Transverse colon (tissue), 4 donors: ENCODE measurements around the gene NPM1. TPM values are rescaled to one million over a fixed set of nuclear protein-coding genes. Genes with fewer than 3 reads are reported as not detected.
"Not testable (repeated sequence)": the region's sequence is repeated elsewhere in the genome, so short reads cannot be mapped to it uniquely, and the experiment has no call there.

Source experiments
- DNase-seq: peaks from one replicate; pipeline ENCODE4 v3.0.0-alpha.2; 2019
- H3K27ac ChIP-seq, 4 donors: fragments of 200-600 bp; sonication (generic); 2 replicates each; pipeline ENCODE4 v1.5.1; 2016 to 2018; ENCODE audit warnings: inconsistent platforms in 4 of 4
- H3K27me3 ChIP-seq: fragments of 200-600 bp; sonication (generic); 2 replicates; pipeline ENCODE4 v1.5.1; 2017; ENCODE audit warnings: inconsistent platforms
- H3K36me3 ChIP-seq, 4 donors: fragments of 200-600 bp; sonication (generic); 2 replicates each; pipeline ENCODE4 v1.5.1; 2017 to 2019; ENCODE audit warnings: inconsistent platforms in 4 of 4
- H3K4me1 ChIP-seq, 4 donors: fragments of 200-600 bp; sonication (generic); 2 replicates each; pipeline ENCODE4 v1.5.1; 2017 to 2020; ENCODE audit warnings: inconsistent platforms in 4 of 4
- H3K4me3 ChIP-seq, 4 donors: fragments of 200-600 bp; sonication (generic); 1 replicate in 1 of 4; 2 replicates in 3 of 4; pipeline versions ENCODE4 v1.5.1 to v1.6.1; 2017 to 2019; ENCODE audit warnings: inconsistent platforms in 4 of 4
- H3K9me3 ChIP-seq, 2 donors: fragments of 200-600 bp; sonication (generic); 2 replicates each; pipeline ENCODE4 v1.5.1; 2017 to 2019; ENCODE audit warnings: inconsistent platforms in 2 of 2
- EP300 ChIP-seq: sonication (generic); formaldehyde crosslinking; IDR thresholded peaks from one replicate; pipeline ENCODE4 v1.6.1; 2017; ENCODE audit warnings: antibody characterized with exemption, low read depth
- POLR2A ChIP-seq: fragments of 450-650 bp; IDR thresholded peaks from one replicate; pipeline ENCODE4 v1.6.1; 2016; ENCODE audit warnings: antibody characterized with exemption, mild to moderate bottlenecking, moderate library complexity
- POLR2AphosphoS5 ChIP-seq, 3 donors: sonication (generic); formaldehyde crosslinking; IDR thresholded peaks; one replicate each; pipeline ENCODE4 v1.6.1; 2016; ENCODE audit warnings: antibody characterized with exemption in 3 of 3
- WGBS, 2 donors: methylation state at CpG; one replicate each; pipeline ENCODE4 v1.1.5; 2018; ENCODE audit warnings: low coverage in 1 of 2; 5-methylcytosine and 5-hydroxymethylcytosine counted together
- in situ Hi-C, 4 donors: fragments of 200-750 bp; cut with MboI; loops; one replicate each; pipeline versions ENCODE4 v1.15.0 to v1.15.1; 2017; ENCODE audit warnings: low sequenced_read_pairs in 3 of 4, low pct_ligation_motif_present in 1 of 4, low pct_unique_long_range_greater_than_20kb in 1 of 4
- intact Hi-C: fragments of 100-400 bp; cut with DNase I; formaldehyde crosslinking; loops from one replicate; pipeline ENCODE4 v1.15.1; 2023; ENCODE audit warnings: low total_unique reads
- total RNA-seq, 4 donors: library from RNA; depleted of rRNA; stranded (reverse); fragments of >200 nt; gene quantifications; one replicate each; pipeline ENCODE4 v1.1.0, GENCODE V29; 2016
- TF ChIP-seq, protein P1 (sequence below), 5 experiments: fragments of 200-600 bp in 3 of 5; fragments of 450-650 bp in 2 of 5; sonication (generic) in 3 of 5; IDR thresholded peaks; 1 replicate in 2 of 5; 2 replicates in 3 of 5; pipeline ENCODE4 v1.5.1; 2016 to 2017; ENCODE audit warnings: antibody characterized with exemption in 5 of 5, inconsistent platforms in 3 of 5, mild to moderate bottlenecking in 2 of 5, moderate library complexity in 1 of 5

Gene NPM1
- total RNA-seq, 4 donors from 2014 or later, result 279 to 2,349 (median 380) TPM

DNA sequence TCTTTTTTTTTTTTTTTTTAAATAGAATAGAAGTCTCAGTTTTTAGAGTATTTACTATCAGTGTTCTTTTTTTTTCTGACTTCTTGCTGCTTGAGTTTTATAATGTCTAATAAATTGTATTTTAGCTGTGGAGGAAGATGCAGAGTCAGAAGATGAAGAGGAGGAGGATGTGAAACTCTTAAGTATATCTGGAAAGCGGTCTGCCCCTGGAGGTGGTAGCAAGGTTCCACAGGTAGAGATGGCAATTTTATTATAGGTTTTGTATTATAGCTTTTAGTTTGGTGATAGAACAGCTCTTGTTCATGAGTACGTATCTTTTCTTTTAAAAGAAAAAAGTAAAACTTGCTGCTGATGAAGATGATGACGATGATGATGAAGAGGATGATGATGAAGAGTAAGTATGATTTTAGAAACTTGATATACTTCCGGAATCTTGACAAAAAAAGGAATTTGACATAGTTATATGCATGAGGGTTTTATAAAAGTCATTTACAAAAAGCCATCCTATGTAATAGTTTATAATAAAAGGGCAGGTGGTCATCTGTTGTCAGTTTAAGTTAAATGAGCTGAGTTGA, 5.0 kb downstream of the NPM1 start:
- 81 to 83% methylated on average over 4 of the region's 4 CpGs for WGBS, 2 donors
- TF ChIP-seq POLR2A, result no peak
- no peak for TF ChIP-seq EP300
- TF ChIP-seq, protein P1, sequence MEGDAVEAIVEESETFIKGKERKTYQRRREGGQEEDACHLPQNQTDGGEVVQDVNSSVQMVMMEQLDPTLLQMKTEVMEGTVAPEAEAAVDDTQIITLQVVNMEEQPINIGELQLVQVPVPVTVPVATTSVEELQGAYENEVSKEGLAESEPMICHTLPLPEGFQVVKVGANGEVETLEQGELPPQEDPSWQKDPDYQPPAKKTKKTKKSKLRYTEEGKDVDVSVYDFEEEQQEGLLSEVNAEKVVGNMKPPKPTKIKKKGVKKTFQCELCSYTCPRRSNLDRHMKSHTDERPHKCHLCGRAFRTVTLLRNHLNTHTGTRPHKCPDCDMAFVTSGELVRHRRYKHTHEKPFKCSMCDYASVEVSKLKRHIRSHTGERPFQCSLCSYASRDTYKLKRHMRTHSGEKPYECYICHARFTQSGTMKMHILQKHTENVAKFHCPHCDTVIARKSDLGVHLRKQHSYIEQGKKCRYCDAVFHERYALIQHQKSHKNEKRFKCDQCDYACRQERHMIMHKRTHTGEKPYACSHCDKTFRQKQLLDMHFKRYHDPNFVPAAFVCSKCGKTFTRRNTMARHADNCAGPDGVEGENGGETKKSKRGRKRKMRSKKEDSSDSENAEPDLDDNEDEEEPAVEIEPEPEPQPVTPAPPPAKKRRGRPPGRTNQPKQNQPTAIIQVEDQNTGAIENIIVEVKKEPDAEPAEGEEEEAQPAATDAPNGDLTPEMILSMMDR (IDR thresholded peaks at IDR 0.05), result no peak
- no peak for TF ChIP-seq POLR2AphosphoS5 (IDR thresholded peaks at IDR 0.05)
- Histone ChIP-seq H3K27ac (no peak overlapping the region), H3K36me3 (peaks cover 0 to 34% (median 12%) of the 10 kb centered on the region in 4 donors), H3K4me1 (peaks cover 7 to 33% (median 23%) of the 10 kb centered on the region in 4 donors), H3K27me3 (no peaks in the 10 kb centered on the region), H3K9me3 (no peaks in the 10 kb centered on the region), H3K4me3 (no peak overlapping the region)
- in situ Hi-C loops (no loop called here), intact Hi-C loops (no loop called here)
- no peak for DNase-seq

DNA sequence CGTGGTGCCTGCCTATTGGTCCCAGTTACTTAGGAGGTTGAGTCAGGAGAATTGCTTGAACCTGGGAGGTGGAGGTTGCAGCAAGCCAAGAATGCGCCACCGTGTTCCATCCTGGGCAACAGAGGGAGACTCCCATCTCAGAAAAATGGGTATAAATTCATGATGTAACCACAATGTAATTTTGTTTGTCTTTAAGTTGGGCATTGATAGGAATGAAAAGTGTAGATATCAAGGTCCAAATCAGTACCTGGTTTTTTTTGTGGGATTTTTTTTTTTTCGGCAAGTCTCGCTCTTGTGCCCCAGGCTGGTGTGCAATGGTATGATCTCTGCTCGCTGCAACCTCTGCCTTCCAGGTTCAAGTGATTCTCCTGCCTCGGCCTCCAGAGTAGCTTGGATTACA, 7.4 kb downstream of the NPM1 start:
- intact Hi-C loops, result no loop called here
- peaks cover 2 to 23% (median 10%) of the 10 kb centered on the region in 4 donors for H3K4me1 ChIP-seq
- 89 to 91% methylated on average over 6 to 7 of the region's 7 CpGs for WGBS, 2 donors
- TF ChIP-seq, protein P1 (IDR thresholded peaks at IDR 0.05), result no peak
- TF ChIP-seq POLR2AphosphoS5 (IDR thresholded peaks at IDR 0.05) (no peak), EP300 (no peak), POLR2A (no peak)
- H3K27me3 ChIP-seq, result no peaks in the 10 kb centered on the region
- DNase-seq, result no peak
- no peaks in the 10 kb centered on the region for H3K9me3 ChIP-seq
- peaks cover 0 to 43% (median 20%) of the 10 kb centered on the region in 4 donors for H3K36me3 ChIP-seq
- no peak overlapping the region for H3K4me3 ChIP-seq
- in situ Hi-C loops, result no loop called here
- no peak overlapping the region for H3K27ac ChIP-seq

DNA sequence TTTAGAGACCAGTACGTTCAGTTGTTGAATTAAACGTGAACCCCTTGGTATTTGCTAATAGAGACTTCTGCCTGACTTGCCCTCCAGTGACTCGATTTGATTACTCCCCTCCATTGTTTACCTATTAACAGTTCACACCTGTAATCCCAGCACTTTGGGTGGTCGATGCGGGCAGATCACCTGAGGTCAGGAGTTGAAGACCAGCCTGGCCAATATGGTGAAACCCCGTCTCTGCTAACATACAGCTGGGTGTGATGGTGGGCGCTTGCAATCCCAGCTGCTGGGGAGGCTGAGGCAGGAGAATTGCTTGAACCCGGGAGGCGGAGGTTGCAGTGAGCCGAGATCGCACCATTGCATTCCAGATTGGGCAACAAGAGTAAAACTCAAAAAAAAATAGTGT, 8.9 kb downstream of the NPM1 start:
- WGBS, 2 donors, result 91 to 96% methylated on average over 4 to 11 of the region's 11 CpGs
- intact Hi-C loops, DNase-seq, H3K9me3 ChIP-seq, H3K4me1 ChIP-seq, H3K27me3 ChIP-seq, H3K4me3 ChIP-seq, in situ Hi-C loops, H3K27ac ChIP-seq: not testable (repeated sequence)
- peaks cover 0 to 57% (median 28%) of the 10 kb centered on the region in 4 donors for H3K36me3 ChIP-seq

DNA sequence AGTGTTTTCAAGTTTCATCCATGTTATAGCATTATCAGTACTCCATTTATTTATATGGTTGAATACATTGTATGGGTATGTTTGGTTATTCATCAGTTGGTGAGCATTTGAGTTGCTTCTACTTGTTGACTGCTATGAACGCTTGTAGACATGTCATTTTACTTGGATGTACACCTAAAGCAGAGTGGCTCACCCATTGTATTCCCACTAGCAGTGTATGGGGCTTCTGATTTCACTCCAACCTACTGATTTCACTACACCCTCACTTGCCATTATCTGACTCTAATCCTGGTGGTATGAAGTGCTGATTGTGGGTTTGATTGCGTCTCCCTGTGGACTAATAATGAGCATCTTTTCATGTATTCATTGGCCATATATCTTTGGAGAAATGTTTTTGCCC, 9.5 kb downstream of the NPM1 start:
- Histone ChIP-seq H3K9me3 (no peaks in the 10 kb centered on the region), H3K4me1 (peaks cover 0 to 5% (median 3%) of the 10 kb centered on the region in 4 donors), H3K36me3 (peaks cover 0 to 60% (median 27%) of the 10 kb centered on the region in 4 donors), H3K27ac (no peak overlapping the region), H3K4me3 (no peak overlapping the region), H3K27me3 (no peaks in the 10 kb centered on the region)
- no peak for DNase-seq
- 76 to 80% methylated on average over 1 to 2 of the region's 2 CpGs for WGBS, 2 donors
- in situ Hi-C loops (no loop called here), intact Hi-C loops (no loop called here)
- TF ChIP-seq, protein P1 (IDR thresholded peaks at IDR 0.05), result no peak
- TF ChIP-seq POLR2A (no peak), POLR2AphosphoS5 (IDR thresholded peaks at IDR 0.05) (no peak), EP300 (no peak)

DNA sequence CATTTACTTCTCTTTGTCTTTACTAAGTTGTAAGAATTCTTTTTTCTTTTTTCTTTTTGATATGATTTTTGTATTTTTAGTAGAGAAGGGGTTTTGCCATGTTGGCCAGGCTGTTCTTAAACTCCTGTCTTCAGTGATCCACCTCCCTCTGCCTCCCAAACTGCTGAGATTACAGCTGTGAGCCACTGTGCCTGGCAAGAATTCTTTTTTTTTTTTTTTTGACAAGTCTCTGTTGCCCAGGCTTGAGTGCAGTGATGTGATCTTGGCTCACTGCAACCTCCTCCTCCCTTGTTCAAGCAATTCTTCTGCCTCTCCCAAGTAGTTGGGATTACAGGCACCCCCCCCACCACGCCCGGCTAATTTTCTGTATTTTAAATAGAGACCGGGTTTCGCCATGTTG, 9.9 kb downstream of the NPM1 start:
- Histone ChIP-seq H3K4me3 (no peak overlapping the region), H3K36me3 (peaks cover 0 to 59% (median 26%) of the 10 kb centered on the region in 4 donors), H3K27me3 (no peaks in the 10 kb centered on the region), H3K27ac (no peak overlapping the region), H3K9me3 (no peaks in the 10 kb centered on the region), H3K4me1 (peaks cover 0 to 5% (median 3%) of the 10 kb centered on the region in 4 donors)
- DNase-seq, result no peak
- TF ChIP-seq POLR2AphosphoS5 (IDR thresholded peaks at IDR 0.05) (no peak), EP300 (no peak), POLR2A (no peak)
- TF ChIP-seq, protein P1 (IDR thresholded peaks at IDR 0.05), result no peak
- WGBS, 2 donors, result 100% methylated on average over 4 of the region's 4 CpGs
- intact Hi-C loops (no loop called here), in situ Hi-C loops (no loop called here)

DNA sequence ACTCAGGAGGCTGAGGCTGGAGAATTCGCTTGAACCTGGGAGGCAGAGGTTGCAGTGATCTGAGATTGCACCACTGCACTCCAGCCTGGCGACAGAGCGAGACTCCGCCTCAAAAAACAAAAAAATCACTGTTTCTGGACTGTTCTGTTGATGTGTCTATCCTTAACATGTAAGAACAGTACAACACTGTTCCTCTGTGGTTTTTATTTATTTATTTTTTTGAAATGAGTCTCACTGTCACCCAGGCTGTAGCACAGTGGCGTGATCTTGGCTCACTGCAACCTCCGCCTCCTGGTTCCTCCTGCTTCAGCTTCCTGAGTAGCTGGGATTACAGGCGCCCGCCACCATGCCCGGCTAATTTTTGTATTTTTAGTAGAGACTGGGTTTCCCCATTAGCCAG, 11.0 kb downstream of the NPM1 start:
- H3K27ac ChIP-seq, in situ Hi-C loops, H3K9me3 ChIP-seq, DNase-seq, H3K27me3 ChIP-seq, H3K4me3 ChIP-seq, intact Hi-C loops, H3K4me1 ChIP-seq: not testable (repeated sequence)
- WGBS, 2 donors, result 92 to 100% methylated on average over 3 to 9 of the region's 9 CpGs
- H3K36me3 ChIP-seq, result peaks cover 0 to 52% (median 24%) of the 10 kb centered on the region in 4 donors
